Body of pancreas (tissue), 4 donors: ENCODE data around the gene EEPD1. TPM values are rescaled to one million over a fixed set of nuclear protein-coding genes. Genes with fewer than 3 reads are reported as not detected.
"Not testable (repeated sequence)": the region's sequence is repeated elsewhere in the genome, so short reads cannot be mapped to it uniquely, and the experiment has no call there.

Experiments
- ATAC-seq: fragments of 150-250 bp; one replicate; pipeline ENCODE4 v1.9.1; 2016
- DNase-seq, 4 donors: peaks; one replicate each; pipeline ENCODE4 v3.0.0-alpha.2; 2019
- H3K27ac ChIP-seq, 4 donors: fragments of 200-600 bp; sonication (generic); 1 replicate in 3 of 4; 2 replicates in 1 of 4; pipeline versions ENCODE4 v1.5.1 to v1.6.1; 2016 to 2019; ENCODE audit warnings: mild to moderate bottlenecking in 1 of 4, mixed read lengths in 1 of 4, moderate library complexity in 1 of 4
- H3K27me3 ChIP-seq, 2 donors: fragments of 200-600 bp; sonication (generic); one replicate each; pipeline ENCODE4 v1.6.0; 2016; ENCODE audit warnings: mild to moderate bottlenecking in 1 of 2
- H3K36me3 ChIP-seq, 2 donors: fragments of 200-600 bp; sonication (generic); replicated peaks in 1 of 2; 2 replicates each; pipeline ENCODE4 v1.5.1; 2016; ENCODE audit warnings: low read depth in 2 of 2; ENCODE audit not compliant: insufficient read depth in 1 of 2
- H3K4me1 ChIP-seq: fragments of 200-600 bp; sonication (generic); one replicate; pipeline ENCODE4 v1.6.0; 2016
- H3K4me3 ChIP-seq, 2 donors: fragments of 200-600 bp; sonication (generic); 1 replicate in 1 of 2; 2 replicates in 1 of 2; pipeline ENCODE4 v1.5.1; 2016 to 2019
- H3K9me3 ChIP-seq, 3 donors: fragments of 200-600 bp; sonication (generic); 1 replicate in 2 of 3; 2 replicates in 1 of 3; pipeline ENCODE4 v1.5.1; 2016
- POLR2A ChIP-seq, 3 donors: fragments of 450-650 bp; IDR thresholded peaks; one replicate each; pipeline ENCODE4 v1.6.1; 2016; ENCODE audit warnings: antibody characterized with exemption in 3 of 3, mild to moderate bottlenecking in 2 of 3
- WGBS, 2 donors: methylation state at CpG; one replicate each; pipeline ENCODE4 v1.1.5; 2017; 5-methylcytosine and 5-hydroxymethylcytosine counted together
- intact Hi-C: fragments of 100-400 bp; cut with DNase I; formaldehyde crosslinking; loops from one replicate; pipeline ENCODE4 v1.15.1; 2023
- total RNA-seq, 2 donors: library from RNA; depleted of rRNA; stranded (reverse); fragments of >200 nt; gene quantifications; one replicate each; pipeline ENCODE4 v1.1.0, GENCODE V29; 2016
- TF ChIP-seq, protein P1 (sequence below), 7 experiments: fragments of 450-650 bp in 4 of 7; fragments of 200-600 bp in 3 of 7; sonication (generic) in 3 of 7; IDR thresholded peaks; one replicate each; pipeline ENCODE4 v1.5.1; 2016 to 2019; ENCODE audit warnings: antibody characterized with exemption in 7 of 7

EEPD1 gene
- total RNA-seq, 2 donors from 2014 or later: 13.5 to 24.1 TPM

DNA sequence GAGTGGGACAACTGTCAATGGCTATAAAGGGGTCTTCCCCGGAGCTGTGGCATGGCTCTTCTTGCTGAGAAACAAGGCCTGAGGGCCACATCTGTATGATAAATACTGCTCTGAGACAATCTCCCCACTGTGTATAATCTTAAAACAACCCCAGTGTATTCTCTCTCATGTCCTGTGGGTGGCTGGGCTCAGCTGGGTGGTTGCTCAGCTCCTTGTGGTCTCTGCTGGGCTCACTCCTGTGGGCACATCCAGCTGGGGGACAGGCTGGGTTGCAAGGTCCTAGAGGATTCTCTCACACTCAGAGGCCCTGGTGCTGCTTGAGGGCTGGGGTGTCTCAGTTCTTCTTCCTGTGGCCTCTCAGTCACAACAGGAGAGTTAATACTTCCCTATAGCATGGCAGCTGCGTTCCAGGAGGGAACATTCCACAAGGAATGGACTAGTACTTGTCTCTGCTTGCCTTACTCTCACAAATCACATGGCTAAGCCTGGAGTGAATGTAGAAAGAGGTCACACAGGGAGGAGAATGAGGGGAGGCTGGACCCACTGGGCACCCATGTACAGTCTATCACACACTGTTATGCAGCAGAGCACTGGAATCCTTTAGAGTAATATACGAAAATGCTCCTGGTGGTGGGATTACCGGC lies 4.5 kb upstream of the EEPD1 start:
- H3K36me3 ChIP-seq: no peaks in the 10 kb centered on the region
- DNase-seq (no peak), ATAC-seq (no peak)
- no peak overlapping the region for H3K27ac ChIP-seq
- H3K27me3 ChIP-seq: no peaks in the 10 kb centered on the region
- intact Hi-C loops: no loop called here
- H3K4me3 ChIP-seq: no peak overlapping the region
- peaks cover 7% of the 10 kb centered on the region for H3K4me1 ChIP-seq
- H3K9me3 ChIP-seq: peaks cover 0 to 5% (median 0%) of the 10 kb centered on the region in 3 donors
- WGBS, 2 donors: 94 to 97% methylated on average over 4 of the region's 4 CpGs
- TF ChIP-seq, protein P1, sequence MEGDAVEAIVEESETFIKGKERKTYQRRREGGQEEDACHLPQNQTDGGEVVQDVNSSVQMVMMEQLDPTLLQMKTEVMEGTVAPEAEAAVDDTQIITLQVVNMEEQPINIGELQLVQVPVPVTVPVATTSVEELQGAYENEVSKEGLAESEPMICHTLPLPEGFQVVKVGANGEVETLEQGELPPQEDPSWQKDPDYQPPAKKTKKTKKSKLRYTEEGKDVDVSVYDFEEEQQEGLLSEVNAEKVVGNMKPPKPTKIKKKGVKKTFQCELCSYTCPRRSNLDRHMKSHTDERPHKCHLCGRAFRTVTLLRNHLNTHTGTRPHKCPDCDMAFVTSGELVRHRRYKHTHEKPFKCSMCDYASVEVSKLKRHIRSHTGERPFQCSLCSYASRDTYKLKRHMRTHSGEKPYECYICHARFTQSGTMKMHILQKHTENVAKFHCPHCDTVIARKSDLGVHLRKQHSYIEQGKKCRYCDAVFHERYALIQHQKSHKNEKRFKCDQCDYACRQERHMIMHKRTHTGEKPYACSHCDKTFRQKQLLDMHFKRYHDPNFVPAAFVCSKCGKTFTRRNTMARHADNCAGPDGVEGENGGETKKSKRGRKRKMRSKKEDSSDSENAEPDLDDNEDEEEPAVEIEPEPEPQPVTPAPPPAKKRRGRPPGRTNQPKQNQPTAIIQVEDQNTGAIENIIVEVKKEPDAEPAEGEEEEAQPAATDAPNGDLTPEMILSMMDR (IDR thresholded peaks at IDR 0.05): no peak
- TF ChIP-seq POLR2A (IDR thresholded peaks at IDR 0.05): no peak

DNA sequence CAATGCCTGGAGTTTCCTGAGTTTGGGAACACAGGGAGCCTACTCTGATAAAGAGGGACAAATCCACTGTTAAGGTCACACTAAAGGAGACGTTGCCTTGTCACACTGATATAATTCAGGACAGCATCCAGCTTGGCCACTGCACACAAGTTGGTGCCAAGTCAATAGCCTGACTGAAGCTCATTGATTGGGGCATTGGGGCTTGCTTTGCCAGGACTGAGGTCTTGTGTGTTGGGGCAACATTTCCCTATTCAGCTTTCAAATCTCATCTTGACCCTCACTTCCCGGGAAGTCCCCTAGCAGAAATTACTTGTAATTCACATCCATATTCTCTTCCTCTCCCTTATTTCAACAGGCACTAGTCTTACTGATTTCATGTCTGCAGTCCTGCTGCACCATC lies 3.8 kb upstream of the EEPD1 start:
- H3K36me3 ChIP-seq, DNase-seq, intact Hi-C loops, H3K27me3 ChIP-seq, H3K27ac ChIP-seq, H3K9me3 ChIP-seq, ATAC-seq, H3K4me3 ChIP-seq: not testable (repeated sequence)
- H3K4me1 ChIP-seq: peaks cover 10% of the 10 kb centered on the region
- no CpG with 5 or more reads among the region's 2 CpGs for WGBS, 2 donors

DNA sequence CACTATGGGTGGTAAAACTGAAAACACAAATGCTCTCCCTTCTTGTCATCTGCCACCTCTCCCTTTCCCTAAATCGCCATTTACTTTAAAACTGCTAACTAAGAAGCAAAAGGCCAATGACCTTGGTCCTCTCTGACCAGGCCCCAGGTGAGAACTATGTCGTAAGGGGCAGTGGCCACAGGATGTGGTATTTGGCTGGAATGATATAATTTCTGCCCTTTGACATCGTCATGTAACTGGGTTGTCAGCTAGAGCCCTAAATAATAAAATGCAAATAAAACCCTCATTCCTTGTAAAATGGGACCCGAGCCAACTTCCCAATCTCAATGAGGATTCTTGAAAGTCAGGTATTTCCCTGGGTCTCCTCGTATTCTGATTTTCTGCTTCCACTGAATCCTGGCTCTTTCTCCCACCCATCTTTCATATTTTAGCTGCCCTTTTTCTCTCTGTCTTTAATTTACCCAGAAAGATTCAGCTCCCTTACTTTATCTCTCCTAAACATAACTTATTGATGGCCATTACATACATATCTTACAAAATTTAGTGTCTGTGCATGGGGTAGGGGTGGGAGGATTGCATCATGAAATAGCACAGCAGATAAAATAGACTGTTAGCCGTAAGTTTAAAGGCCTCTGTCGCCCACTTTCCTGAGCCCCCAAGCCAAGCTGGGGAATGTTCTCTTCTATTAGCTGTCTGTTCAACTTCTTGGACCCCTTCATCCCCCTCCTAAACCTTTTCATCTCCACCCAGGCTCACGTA lies 3.2 kb upstream of the EEPD1 start:
- Histone ChIP-seq H3K27me3 (no peaks in the 10 kb centered on the region), H3K4me1 (peaks cover 17% of the 10 kb centered on the region), H3K27ac (no peak overlapping the region), H3K4me3 (no peak overlapping the region), H3K9me3 (peaks cover 0 to 5% (median 0%) of the 10 kb centered on the region in 3 donors), H3K36me3 (no peaks in the 10 kb centered on the region)
- TF ChIP-seq, protein P1 (IDR thresholded peaks at IDR 0.05): no peak
- TF ChIP-seq POLR2A (IDR thresholded peaks at IDR 0.05): no peak
- ATAC-seq (no peak), DNase-seq (no peak)
- WGBS, 2 donors: 74 to 75% methylated on average over 7 to 8 of the region's 8 CpGs
- intact Hi-C loops: no loop called here

DNA sequence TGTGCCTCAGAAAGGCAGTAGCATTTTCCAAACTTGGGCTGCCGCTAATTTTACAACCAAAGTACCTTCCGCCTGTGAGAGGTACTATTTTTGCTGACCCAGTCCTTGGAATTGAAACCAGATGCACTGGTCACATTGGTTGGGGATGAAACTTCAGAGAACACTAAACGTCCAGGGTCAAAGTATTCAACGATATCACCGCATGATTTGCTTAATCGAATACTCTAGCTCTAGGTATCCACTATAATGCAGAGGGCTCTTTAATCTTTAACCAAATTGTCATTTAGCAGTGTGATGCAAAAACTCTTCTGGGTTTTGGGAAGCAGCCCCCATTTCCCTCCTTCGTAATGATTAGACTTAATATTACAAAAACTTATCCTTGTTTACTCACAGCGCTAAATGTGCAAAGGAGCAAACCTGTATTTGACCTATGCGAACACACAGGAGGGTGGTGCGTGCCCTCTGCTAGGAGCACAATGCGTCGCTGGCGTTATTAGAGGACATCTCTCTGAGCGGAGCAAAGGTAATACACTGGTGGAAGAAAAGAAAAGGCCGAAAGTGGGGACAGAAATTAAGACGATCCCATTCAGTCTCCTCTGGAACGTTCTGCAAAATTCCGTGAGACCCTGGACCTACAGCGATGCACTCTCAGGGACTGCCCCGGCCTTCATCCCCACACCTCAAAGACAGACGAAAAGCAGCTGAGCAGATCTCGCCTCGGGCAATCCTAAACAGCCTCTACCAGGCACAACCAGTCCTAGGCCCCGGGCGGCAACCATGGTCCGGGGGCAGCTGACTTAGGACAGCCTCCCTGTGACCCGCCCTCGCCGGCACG lies 916 bp upstream of the EEPD1 start:
- Histone ChIP-seq H3K4me3 (no peak overlapping the region), H3K27me3 (no peaks in the 10 kb centered on the region), H3K4me1 (peaks cover 39% of the 10 kb centered on the region), H3K27ac (peak overlapping the region; percentile 75 to 98 (median 85)), H3K9me3 (peaks cover 0 to 5% (median 0%) of the 10 kb centered on the region in 3 donors), H3K36me3 (no peaks in the 10 kb centered on the region)
- DNase-seq: peak in 2 of 4 donors; percentile 42
- TF ChIP-seq, protein P1 (IDR thresholded peaks at IDR 0.05): no peak
- TF ChIP-seq POLR2A (IDR thresholded peaks at IDR 0.05): peak in 2 of 3 donors; percentile 45 to 46
- ATAC-seq: no peak
- WGBS, 2 donors: 17 to 20% methylated on average over 23 to 30 of the region's 30 CpGs
- intact Hi-C loops: no loop called here
